ENCODE data around the gene PEX1. TPM values are rescaled to one million over a fixed set of nuclear protein-coding genes. Genes with fewer than 3 reads are reported as not detected.

Gene PEX1
- total RNA-seq, 1 donor from 2014 or later, result 7.1 TPM

GRCh38 chr7:92506363-92506762 lies 22.0 kb downstream of the PEX1 start:
- no peak for TF ChIP-seq EZH2 (IDR thresholded peaks at IDR 0.05; ENCODE audit: insufficient read depth, low read length)
- TF ChIP-seq, protein P1, sequence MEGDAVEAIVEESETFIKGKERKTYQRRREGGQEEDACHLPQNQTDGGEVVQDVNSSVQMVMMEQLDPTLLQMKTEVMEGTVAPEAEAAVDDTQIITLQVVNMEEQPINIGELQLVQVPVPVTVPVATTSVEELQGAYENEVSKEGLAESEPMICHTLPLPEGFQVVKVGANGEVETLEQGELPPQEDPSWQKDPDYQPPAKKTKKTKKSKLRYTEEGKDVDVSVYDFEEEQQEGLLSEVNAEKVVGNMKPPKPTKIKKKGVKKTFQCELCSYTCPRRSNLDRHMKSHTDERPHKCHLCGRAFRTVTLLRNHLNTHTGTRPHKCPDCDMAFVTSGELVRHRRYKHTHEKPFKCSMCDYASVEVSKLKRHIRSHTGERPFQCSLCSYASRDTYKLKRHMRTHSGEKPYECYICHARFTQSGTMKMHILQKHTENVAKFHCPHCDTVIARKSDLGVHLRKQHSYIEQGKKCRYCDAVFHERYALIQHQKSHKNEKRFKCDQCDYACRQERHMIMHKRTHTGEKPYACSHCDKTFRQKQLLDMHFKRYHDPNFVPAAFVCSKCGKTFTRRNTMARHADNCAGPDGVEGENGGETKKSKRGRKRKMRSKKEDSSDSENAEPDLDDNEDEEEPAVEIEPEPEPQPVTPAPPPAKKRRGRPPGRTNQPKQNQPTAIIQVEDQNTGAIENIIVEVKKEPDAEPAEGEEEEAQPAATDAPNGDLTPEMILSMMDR (IDR thresholded peaks at IDR 0.05; ENCODE audit: insufficient read depth, low read depth, low read length), result no peak
- no peak for FAIRE-seq
- H3K4me1 Mint-ChIP-seq (ENCODE audit: low read depth, unreplicated experiment), result no peaks in the 10 kb centered on the region

DNA sequence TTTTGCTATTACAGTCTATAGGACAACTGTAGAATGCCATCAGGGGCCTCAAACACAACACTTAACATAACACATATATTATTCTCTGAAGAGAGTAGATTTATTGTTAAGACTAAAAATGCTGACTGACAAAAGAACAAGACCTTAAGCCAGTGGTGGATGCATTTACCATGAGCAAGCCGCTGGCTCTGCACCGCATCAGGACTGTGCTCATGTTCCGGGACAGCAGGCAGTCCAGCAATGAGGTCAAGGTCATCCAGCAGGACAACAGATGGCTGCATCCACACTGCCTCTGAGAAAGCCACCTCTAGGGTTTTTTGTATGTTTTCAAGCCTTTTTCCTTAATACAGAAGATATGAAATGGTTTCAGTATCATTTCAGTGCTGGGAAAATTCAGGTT lies 23.8 kb downstream of the PEX1 start:
- no peaks in the 10 kb centered on the region for H3K9me3 ChIP-seq (ENCODE audit: insufficient read depth, low read depth, low read length)
- Mint-ChIP-seq H3K9me3 (ENCODE audit: unreplicated experiment) (no peaks in the 10 kb centered on the region), H3K4me1 (ENCODE audit: low read depth, unreplicated experiment) (no peaks in the 10 kb centered on the region), H3K27ac (ENCODE audit: unreplicated experiment) (no peak overlapping the region), H3K27me3 (ENCODE audit: low read depth, unreplicated experiment) (no peaks in the 10 kb centered on the region), H3K36me3 (ENCODE audit: low read depth, unreplicated experiment) (peaks cover 7% of the 10 kb centered on the region), H3K4me3 (ENCODE audit: unreplicated experiment) (no peak overlapping the region)
- no peaks in the 10 kb centered on the region for H3K27me3 ChIP-seq (ENCODE audit: insufficient read depth, low read length)
- H2AFZ ChIP-seq (ENCODE audit: low read depth, low read length), result no peak overlapping the region
- H3K4me2 ChIP-seq (ENCODE audit: low read length), result no peak overlapping the region
- FAIRE-seq (no peak), DNase-seq (ENCODE audit: low read depth) (no peak)
- H4K20me1 ChIP-seq (ENCODE audit: insufficient read depth, low read length), result no peaks in the 10 kb centered on the region
- H3K36me3 ChIP-seq (ENCODE audit: insufficient read depth, low read length), result peaks cover 5% of the 10 kb centered on the region
- no peak overlapping the region for H3K27ac ChIP-seq (ENCODE audit: low read depth, low read length)
- no peaks in the 10 kb centered on the region for H3K4me1 ChIP-seq (ENCODE audit: insufficient read depth, low read length)
- no peak overlapping the region for H3K4me3 ChIP-seq (ENCODE audit: insufficient read depth, low read depth, low read length)
- TF ChIP-seq, protein P1 (IDR thresholded peaks at IDR 0.05; ENCODE audit: insufficient read depth, low read depth, low read length), result no peak
- TF ChIP-seq EZH2 (IDR thresholded peaks at IDR 0.05; ENCODE audit: insufficient read depth, low read length), result no peak
- H3K79me2 ChIP-seq (ENCODE audit: insufficient read depth, low read length), result no peaks in the 10 kb centered on the region
- no peak overlapping the region for H3K9ac ChIP-seq (ENCODE audit: low read length)

More at GRCh38 chr7:92506363-92506762, 22.0 kb downstream of the PEX1 start:
- Histone ChIP-seq H3K27ac (ENCODE audit: low read depth, low read length) (no peak overlapping the region), H3K79me2 (ENCODE audit: insufficient read depth, low read length) (no peaks in the 10 kb centered on the region), H3K4me3 (ENCODE audit: insufficient read depth, low read depth, low read length) (no peak overlapping the region), H4K20me1 (ENCODE audit: insufficient read depth, low read length) (no peaks in the 10 kb centered on the region), H3K36me3 (ENCODE audit: insufficient read depth, low read length) (peaks cover 4% of the 10 kb centered on the region), H3K9ac (ENCODE audit: low read length) (no peak overlapping the region), H2AFZ (ENCODE audit: low read depth, low read length) (no peak overlapping the region), H3K9me3 (ENCODE audit: insufficient read depth, low read depth, low read length) (no peaks in the 10 kb centered on the region), H3K4me2 (ENCODE audit: low read length) (no peak overlapping the region), H3K4me1 (ENCODE audit: insufficient read depth, low read length) (no peaks in the 10 kb centered on the region), H3K27me3 (ENCODE audit: insufficient read depth, low read length) (no peaks in the 10 kb centered on the region)
- H3K36me3 Mint-ChIP-seq (ENCODE audit: low read depth, unreplicated experiment), result peaks cover 3% of the 10 kb centered on the region
- H3K27me3 Mint-ChIP-seq (ENCODE audit: low read depth, unreplicated experiment), result no peaks in the 10 kb centered on the region
- no peak overlapping the region for H3K27ac Mint-ChIP-seq (ENCODE audit: unreplicated experiment)
- H3K4me3 Mint-ChIP-seq (ENCODE audit: unreplicated experiment), result no peak overlapping the region
- H3K9me3 Mint-ChIP-seq (ENCODE audit: unreplicated experiment), result no peaks in the 10 kb centered on the region
- DNase-seq (ENCODE audit: low read depth), result no peak

DNA sequence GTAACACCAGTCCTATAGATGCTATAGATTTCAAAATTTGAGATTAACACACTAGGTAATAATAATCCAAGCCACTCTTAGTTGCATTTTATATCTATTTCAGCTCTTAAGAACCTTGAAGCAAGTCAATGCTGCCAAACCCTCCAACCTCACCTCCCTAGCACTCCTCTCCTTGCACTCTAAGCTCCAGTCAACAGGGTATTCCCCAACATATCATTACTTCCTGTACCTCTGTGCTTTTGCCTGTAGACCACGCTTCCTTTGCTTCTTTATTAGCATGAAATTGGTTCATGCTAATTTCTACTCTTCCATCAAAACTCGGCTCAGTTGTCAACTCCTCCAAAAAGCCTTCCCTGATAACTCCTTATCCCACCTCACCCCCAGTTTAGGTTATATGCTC lies 24.6 kb downstream of the PEX1 start:
- Histone ChIP-seq H3K79me2 (ENCODE audit: insufficient read depth, low read length) (no peaks in the 10 kb centered on the region), H3K9ac (ENCODE audit: low read length) (no peak overlapping the region), H3K27ac (ENCODE audit: low read depth, low read length) (no peak overlapping the region), H3K4me3 (ENCODE audit: insufficient read depth, low read depth, low read length) (no peak overlapping the region), H3K4me1 (ENCODE audit: insufficient read depth, low read length) (no peaks in the 10 kb centered on the region), H3K9me3 (ENCODE audit: insufficient read depth, low read depth, low read length) (no peaks in the 10 kb centered on the region), H3K4me2 (ENCODE audit: low read length) (no peak overlapping the region), H2AFZ (ENCODE audit: low read depth, low read length) (no peak overlapping the region), H3K36me3 (ENCODE audit: insufficient read depth, low read length) (peaks cover 8% of the 10 kb centered on the region), H3K27me3 (ENCODE audit: insufficient read depth, low read length) (no peaks in the 10 kb centered on the region), H4K20me1 (ENCODE audit: insufficient read depth, low read length) (no peaks in the 10 kb centered on the region)
- no peaks in the 10 kb centered on the region for H3K4me1 Mint-ChIP-seq (ENCODE audit: low read depth, unreplicated experiment)
- no peak overlapping the region for H3K27ac Mint-ChIP-seq (ENCODE audit: unreplicated experiment)
- H3K36me3 Mint-ChIP-seq (ENCODE audit: low read depth, unreplicated experiment), result peaks cover 7% of the 10 kb centered on the region
- no peak for TF ChIP-seq EZH2 (IDR thresholded peaks at IDR 0.05; ENCODE audit: insufficient read depth, low read length)
- TF ChIP-seq, protein P1 (IDR thresholded peaks at IDR 0.05; ENCODE audit: insufficient read depth, low read depth, low read length), result no peak
- no peaks in the 10 kb centered on the region for H3K27me3 Mint-ChIP-seq (ENCODE audit: low read depth, unreplicated experiment)
- no peak for FAIRE-seq
- H3K9me3 Mint-ChIP-seq (ENCODE audit: unreplicated experiment), result no peaks in the 10 kb centered on the region
- no peak overlapping the region for H3K4me3 Mint-ChIP-seq (ENCODE audit: unreplicated experiment)
- no peak for DNase-seq (ENCODE audit: low read depth)
